ENCODE data around the gene DYRK1A. TPM values are rescaled to one million over a fixed set of nuclear protein-coding genes. Genes with fewer than 3 reads are reported as not detected.

Gene DYRK1A
- total RNA-seq, 4 donors from 2014 or later = 76.5 to 105 (median 91.3) TPM

DNA sequence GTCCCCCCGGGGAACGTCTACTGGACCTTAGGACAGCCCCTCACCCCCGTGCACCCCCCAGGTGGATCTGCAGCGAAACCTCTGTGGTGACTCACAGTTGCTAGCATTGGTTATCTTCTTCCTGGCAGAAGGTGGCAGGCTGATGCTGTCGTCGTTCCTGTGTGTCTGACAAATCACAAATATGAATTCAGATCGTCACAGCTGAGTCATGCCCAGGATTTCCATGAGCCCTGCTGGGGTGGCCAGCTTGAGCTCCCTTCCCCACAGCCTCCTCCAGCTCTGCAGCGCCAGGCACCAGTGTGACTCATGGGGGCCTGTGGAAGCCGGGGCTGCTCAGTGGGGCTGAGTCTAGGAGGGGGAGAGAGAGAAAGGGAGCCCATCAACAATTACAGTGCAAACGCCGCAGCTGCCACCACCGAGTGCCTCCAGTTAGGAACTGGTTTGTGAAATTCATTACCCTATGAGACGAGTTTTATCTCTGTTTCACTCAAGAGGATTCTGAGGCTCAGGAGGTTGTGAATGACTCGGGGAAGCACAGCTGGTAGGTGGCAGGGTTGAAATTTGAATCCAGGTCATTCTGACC, 197.9 kb downstream of the DYRK1A start:
- no peaks in the 10 kb centered on the region for H3K9me3 ChIP-seq
- peak overlapping the region; percentile 91 for H3K27ac ChIP-seq
- DNase-seq (ENCODE audit: low spot score in 2 of 2) = peak; percentile 88 to 91
- no peaks in the 10 kb centered on the region for H3K36me3 ChIP-seq
- H3K4me3 ChIP-seq = peak overlapping the region; percentile 74
- H3K4me1 ChIP-seq = peaks cover 23% of the 10 kb centered on the region
- 19% methylated on average over 10 of the region's 14 CpGs for WGBS
- H3K27me3 ChIP-seq = no peaks in the 10 kb centered on the region
- TF ChIP-seq, protein P1, sequence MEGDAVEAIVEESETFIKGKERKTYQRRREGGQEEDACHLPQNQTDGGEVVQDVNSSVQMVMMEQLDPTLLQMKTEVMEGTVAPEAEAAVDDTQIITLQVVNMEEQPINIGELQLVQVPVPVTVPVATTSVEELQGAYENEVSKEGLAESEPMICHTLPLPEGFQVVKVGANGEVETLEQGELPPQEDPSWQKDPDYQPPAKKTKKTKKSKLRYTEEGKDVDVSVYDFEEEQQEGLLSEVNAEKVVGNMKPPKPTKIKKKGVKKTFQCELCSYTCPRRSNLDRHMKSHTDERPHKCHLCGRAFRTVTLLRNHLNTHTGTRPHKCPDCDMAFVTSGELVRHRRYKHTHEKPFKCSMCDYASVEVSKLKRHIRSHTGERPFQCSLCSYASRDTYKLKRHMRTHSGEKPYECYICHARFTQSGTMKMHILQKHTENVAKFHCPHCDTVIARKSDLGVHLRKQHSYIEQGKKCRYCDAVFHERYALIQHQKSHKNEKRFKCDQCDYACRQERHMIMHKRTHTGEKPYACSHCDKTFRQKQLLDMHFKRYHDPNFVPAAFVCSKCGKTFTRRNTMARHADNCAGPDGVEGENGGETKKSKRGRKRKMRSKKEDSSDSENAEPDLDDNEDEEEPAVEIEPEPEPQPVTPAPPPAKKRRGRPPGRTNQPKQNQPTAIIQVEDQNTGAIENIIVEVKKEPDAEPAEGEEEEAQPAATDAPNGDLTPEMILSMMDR (IDR thresholded peaks at IDR 0.05) = no peak
- TF ChIP-seq EP300 (IDR thresholded peaks at IDR 0.05) = peak; percentile 55

DNA sequence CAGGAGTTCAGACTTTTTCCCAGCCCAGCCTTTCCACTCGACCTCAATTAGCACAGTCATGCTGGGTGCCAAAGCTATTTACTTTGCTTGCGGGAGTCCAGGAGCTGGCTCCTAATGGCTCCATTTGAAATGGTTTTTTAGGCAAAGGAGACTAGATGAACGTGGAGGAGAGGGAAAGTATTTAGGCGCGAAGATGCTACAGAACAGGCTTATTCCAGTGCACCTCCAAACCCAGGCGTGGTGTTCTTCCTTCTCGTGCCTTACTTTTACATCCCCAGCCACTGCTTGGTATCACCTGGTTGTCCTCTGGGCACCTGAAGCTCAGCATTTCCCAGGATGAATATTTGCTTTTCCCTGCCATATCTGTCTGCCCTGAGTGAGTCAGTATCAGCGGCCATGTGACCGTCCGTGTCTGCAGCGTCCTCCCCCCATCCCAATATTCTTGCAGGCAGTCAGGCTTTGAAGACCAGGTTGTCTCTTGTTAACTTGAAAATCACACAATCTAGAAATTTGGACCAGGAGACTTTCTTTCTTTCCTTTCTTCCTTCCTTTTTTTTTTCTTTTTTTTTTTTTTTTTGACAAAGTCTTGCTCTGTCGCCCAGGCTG, 198.5 kb downstream of the DYRK1A start:
- Histone ChIP-seq H3K9me3 (no peaks in the 10 kb centered on the region), H3K27ac (peak overlapping the region; percentile 91), H3K4me3 (peak overlapping the region; percentile 74), H3K27me3 (no peaks in the 10 kb centered on the region), H3K4me1 (peaks cover 23% of the 10 kb centered on the region), H3K36me3 (no peaks in the 10 kb centered on the region)
- 78% methylated on average over 12 of the region's 12 CpGs for WGBS
- TF ChIP-seq, protein P1 (IDR thresholded peaks at IDR 0.05) = no peak
- TF ChIP-seq POLR2AphosphoS5 (IDR thresholded peaks at IDR 0.05) = no peak
- TF ChIP-seq EP300 (IDR thresholded peaks at IDR 0.05) = no peak
- TF ChIP-seq POLR2A (IDR thresholded peaks at IDR 0.05) = no peak
- no peak for DNase-seq (ENCODE audit: low spot score in 2 of 2)

DNA sequence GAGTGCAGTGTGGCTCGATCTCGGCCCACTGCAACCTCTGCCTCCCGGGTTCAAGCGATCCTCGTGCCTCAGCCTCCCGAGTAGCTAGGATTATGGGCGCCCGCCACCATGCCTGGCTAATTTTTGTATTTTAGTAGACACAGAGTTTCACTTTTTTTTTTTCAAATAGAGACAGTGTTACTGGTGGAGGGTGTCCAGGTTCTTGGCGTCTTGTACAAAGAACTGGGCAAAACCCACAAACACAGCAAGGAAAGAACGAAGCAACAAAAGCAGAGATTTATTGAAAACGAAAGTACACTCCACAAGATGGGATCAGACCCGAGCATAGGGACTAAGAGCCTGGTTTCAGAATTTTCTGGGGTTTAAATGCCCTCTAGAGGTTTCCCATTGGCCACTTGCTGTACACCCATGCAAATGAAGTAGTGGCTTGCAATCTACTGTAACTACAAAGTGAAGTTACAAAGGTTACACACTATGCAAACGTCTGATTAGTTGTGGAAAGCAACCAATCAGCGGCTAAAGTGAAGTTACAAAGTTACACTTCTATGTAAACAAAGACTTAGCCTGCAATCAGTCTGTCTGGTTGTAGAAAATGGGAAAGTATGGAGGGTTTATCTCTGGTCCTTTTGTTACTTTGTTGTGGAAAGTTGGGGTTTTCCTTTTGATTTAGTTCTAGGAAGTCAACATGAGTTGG, 199.1 kb downstream of the DYRK1A start:
- no peak for DNase-seq (ENCODE audit: low spot score in 2 of 2)
- TF ChIP-seq POLR2AphosphoS5 (IDR thresholded peaks at IDR 0.05) = no peak
- no peak for TF ChIP-seq EP300 (IDR thresholded peaks at IDR 0.05)
- TF ChIP-seq, protein P1 (IDR thresholded peaks at IDR 0.05) = no peak
- TF ChIP-seq POLR2A (IDR thresholded peaks at IDR 0.05) = no peak
- Histone ChIP-seq H3K4me3 (peak overlapping the region; percentile 15), H3K36me3 (no peaks in the 10 kb centered on the region), H3K27ac (no peak overlapping the region), H3K27me3 (no peaks in the 10 kb centered on the region), H3K9me3 (no peaks in the 10 kb centered on the region), H3K4me1 (peaks cover 23% of the 10 kb centered on the region)
- 83% methylated on average over 14 of the region's 14 CpGs for WGBS

DNA sequence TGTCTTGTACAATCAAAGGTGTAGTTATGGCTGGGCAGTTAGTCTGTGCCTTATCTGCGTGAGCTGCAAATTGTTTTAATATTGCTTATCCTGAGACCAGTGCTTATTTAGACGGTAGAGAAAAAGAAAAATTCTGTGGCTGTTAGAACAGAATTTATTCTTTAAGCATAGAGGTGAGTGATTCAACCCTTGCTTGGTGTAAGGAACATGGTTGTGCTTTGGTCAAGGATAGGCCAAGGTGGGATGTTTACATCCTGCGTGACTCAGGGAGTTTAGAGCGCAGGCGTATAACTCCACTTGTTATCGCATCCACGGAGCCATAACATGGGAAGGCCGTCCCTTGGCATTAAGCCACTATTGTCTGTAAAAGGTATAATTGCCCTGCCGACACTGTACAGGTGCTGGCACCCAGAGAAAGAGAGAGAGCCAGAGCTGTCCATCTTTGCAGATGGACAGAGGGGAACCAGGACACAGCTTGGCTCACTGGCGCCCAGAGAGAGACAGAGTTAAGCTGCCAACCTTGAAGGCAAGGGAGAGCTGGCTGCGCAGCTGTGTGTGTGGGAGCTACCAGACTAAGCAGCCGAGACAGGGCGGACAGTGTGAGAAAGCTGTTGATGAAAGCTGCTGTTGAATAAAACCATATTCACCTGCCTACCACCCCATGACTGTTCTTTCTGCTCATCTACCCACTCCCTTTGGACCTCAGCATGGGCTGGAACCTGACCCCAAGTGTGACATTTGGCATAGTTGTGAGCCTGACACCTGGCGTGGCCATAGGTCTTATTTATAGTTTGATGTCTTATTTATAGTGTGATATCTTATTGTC, 200.4 kb downstream of the DYRK1A start:
- TF ChIP-seq EP300 (IDR thresholded peaks at IDR 0.05) (no peak), POLR2A (IDR thresholded peaks at IDR 0.05) (no peak), POLR2AphosphoS5 (IDR thresholded peaks at IDR 0.05) (no peak)
- TF ChIP-seq, protein P1 (IDR thresholded peaks at IDR 0.05) = no peak
- Histone ChIP-seq H3K9me3 (no peaks in the 10 kb centered on the region), H3K27me3 (no peaks in the 10 kb centered on the region), H3K36me3 (no peaks in the 10 kb centered on the region), H3K4me3 (no peak overlapping the region), H3K4me1 (peaks cover 23% of the 10 kb centered on the region), H3K27ac (no peak overlapping the region)
- no peak for DNase-seq (ENCODE audit: low spot score in 2 of 2)
- whole genome bisulfite sequencing = 89% methylated on average over 14 of the region's 14 CpGs

Data from suprapubic skin (tissue), 4 donors.